Upper lobe of right lung (tissue), 1 donor: ENCODE data around the gene AFDN. TPM values are rescaled to one million over a fixed set of nuclear protein-coding genes. Genes with fewer than 3 reads are reported as not detected.

ENCODE experiments used
- ATAC-seq: fragments of 200-7000 bp; cut with Tn5 transposase; one replicate; pipeline ENCODE4 v1.9.1; 2020; ENCODE audit warnings: mild to moderate bottlenecking, moderate library complexity
- DNase-seq: peaks from one replicate; pipeline ENCODE4 v3.0.0-alpha.2; 2020
- H3K27ac ChIP-seq: fragments of 200-600 bp; one replicate; pipeline ENCODE4 v1.8.0; 2022
- H3K27me3 ChIP-seq: fragments of 200-600 bp; one replicate; pipeline ENCODE4 v1.8.0; 2022; ENCODE audit warnings: mild to moderate bottlenecking
- H3K36me3 ChIP-seq: fragments of 200-600 bp; one replicate; pipeline ENCODE4 v1.8.0; 2022
- H3K4me1 ChIP-seq: fragments of 200-600 bp; one replicate; pipeline ENCODE4 v1.8.0; 2022
- H3K4me3 ChIP-seq: fragments of 200-600 bp; one replicate; pipeline ENCODE4 v1.8.0; 2022; ENCODE audit warnings: mild to moderate bottlenecking
- H3K9me3 ChIP-seq: fragments of 200-600 bp; one replicate; pipeline ENCODE4 v1.8.0; 2022
- CTCF ChIP-seq: fragments of 200-600 bp; IDR thresholded peaks from one replicate; pipeline ENCODE4 v1.8.0; 2022; ENCODE audit warnings: antibody characterized with exemption
- intact Hi-C: fragments of 100-400 bp; cut with DNase I; formaldehyde crosslinking; loops from one replicate; pipeline ENCODE4 v1.11.0; 2022
- long read RNA-seq: library from polyadenylated mRNA; unstranded; transcript quantifications from one replicate; pipeline ENCODE4 v2.0.0, GENCODE V29; 2021
- total RNA-seq: library from RNA; stranded (reverse); fragmentation: NEBNext Ultra II Directional; extraction: Animal tissue kit (Norgen Biotek cat#: 25700); gene quantifications from one replicate; pipeline ENCODE4 v1.2.1, GENCODE V29; 2021
- donor health status: DM: no; HTN: yes; CAD: no; lungs with severe emphysema.

AFDN gene
- 179 TPM for total RNA-seq
- long read RNA-seq, transcript AFDN-220 (2 exons, 1,257 nt): major isoform, 5 of 83 reads
- long read RNA-seq, partial matches to known transcripts: 50 of 83 reads
- long read RNA-seq, other reads (novel, unspliced or antisense): 21 of 83 reads

- Histone ChIP-seq H3K36me3 (no peaks in the 10 kb centered on the region), H3K27me3 (no peaks in the 10 kb centered on the region), H3K9me3 (no peaks in the 10 kb centered on the region), H3K27ac (peak within 1 kb of the TSS; percentile 83), H3K4me3 (peak within 1 kb of the TSS; percentile 69), H3K4me1 (peaks cover 24% of the 10 kb centered on the region)
- no peak for TF ChIP-seq CTCF
- intact Hi-C loops: no loop called here
- ATAC-seq: peak; percentile 24
- DNase-seq: peak; percentile 74
Observed at GRCh38 chr6:167826896-167827582, at the start of gene AFDN. Gene AFDN, plus strand, starts transcription at chr6:167826911. Its CDS starts 222 bp downstream, at chr6:167827133.

GRCh38 chr6:167778497-167779128 is 48.1 kb upstream of the AFDN start:
- H3K27me3 ChIP-seq: no peaks in the 10 kb centered on the region
- DNase-seq: peak; percentile 84
- TF ChIP-seq CTCF: no peak
- no peak overlapping the region for H3K27ac ChIP-seq
- intact Hi-C loops: no loop called here
- H3K9me3 ChIP-seq: no peaks in the 10 kb centered on the region
- peak; percentile 95 for ATAC-seq
- no peak overlapping the region for H3K4me3 ChIP-seq
- no peaks in the 10 kb centered on the region for H3K36me3 ChIP-seq
- H3K4me1 ChIP-seq: peaks cover 7% of the 10 kb centered on the region

DNA sequence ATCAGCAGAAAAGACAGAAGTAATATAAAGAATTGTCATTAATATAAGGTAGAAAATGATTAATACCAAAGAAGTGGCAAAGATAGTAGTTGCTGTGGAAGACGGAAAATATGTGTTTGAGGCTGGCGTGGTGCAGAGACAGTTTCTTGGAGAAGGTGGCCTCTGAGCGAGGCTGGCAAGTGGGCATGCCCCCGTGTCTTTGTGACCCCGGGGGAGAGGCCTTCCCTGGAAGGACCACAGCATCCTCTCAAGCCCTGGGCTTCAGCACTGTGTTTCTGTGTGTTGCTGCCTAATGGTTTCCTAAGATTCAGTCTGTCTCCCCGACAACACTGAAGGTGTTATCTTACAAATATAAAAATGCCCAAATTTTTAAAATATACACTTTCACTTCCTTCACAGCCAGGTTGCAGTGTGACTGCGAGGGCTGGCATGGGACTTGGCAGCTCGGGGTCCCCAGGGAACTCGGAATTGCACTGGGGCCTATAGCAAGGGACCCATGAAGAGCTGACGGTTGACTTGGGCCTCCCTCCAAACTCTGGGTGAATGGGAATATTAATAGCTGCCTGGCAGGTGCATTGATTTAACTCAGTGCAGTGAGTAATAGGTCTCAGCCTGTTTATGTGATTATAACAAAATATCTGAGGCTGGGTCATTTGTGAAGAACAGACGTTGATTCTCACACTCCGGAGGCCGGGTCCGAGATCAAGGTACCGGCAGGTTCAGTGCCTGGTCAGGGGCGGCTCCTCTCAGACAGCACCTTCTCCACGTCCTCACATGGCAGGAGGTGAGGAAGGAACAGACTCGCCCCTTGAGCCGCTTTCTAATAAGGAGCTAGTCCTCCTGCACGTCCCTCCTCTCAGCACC is 47.4 kb upstream of the AFDN start:
- peaks cover 7% of the 10 kb centered on the region for H3K4me1 ChIP-seq
- intact Hi-C loops: no loop called here
- ATAC-seq (no peak), DNase-seq (no peak)
- no peaks in the 10 kb centered on the region for H3K9me3 ChIP-seq
- H3K27me3 ChIP-seq: no peaks in the 10 kb centered on the region
- H3K27ac ChIP-seq: no peak overlapping the region
- TF ChIP-seq CTCF: no peak
- no peak overlapping the region for H3K4me3 ChIP-seq
- H3K36me3 ChIP-seq: no peaks in the 10 kb centered on the region

GRCh38 chr6:167779993-167780655 is 46.6 kb upstream of the AFDN start:
- no peaks in the 10 kb centered on the region for H3K36me3 ChIP-seq
- H3K9me3 ChIP-seq: no peaks in the 10 kb centered on the region
- TF ChIP-seq CTCF: no peak
- ATAC-seq: no peak
- H3K27me3 ChIP-seq: no peaks in the 10 kb centered on the region
- no peak overlapping the region for H3K27ac ChIP-seq
- H3K4me3 ChIP-seq: no peak overlapping the region
- intact Hi-C loops: no loop called here
- no peak for DNase-seq
- H3K4me1 ChIP-seq: peaks cover 7% of the 10 kb centered on the region

DNA sequence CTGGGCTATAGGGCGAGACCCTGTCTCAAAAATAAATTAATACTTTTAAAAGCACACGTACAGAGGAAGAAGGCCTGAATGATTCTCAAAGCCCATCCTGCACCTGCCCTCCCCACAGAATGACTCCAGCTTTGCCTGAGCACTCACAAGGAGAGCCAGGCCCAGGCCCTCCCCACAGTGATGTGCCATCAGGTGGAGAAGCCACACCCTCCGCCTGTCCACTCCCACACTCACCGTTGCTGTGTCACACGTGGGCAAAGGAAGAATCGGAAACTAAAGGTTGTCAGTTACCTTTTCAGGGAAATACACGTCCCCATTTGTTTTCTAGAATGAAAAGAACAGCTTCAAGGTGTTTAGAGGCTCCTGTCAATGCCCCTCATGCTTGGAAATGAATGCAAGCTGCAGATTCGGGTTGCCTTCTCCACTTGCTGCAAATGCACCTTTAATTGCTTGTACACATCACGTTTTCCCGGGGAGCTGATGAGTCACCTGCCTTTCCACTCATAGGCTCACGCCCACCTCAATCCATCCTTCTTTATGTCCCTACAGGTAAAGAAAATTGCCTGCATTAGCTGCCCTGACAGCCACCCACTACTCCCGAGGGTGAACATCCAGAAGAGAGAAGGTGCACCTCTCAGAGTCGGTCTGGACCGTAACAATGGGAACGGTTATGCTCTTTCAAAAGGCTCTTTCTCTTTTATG is 45.5 kb upstream of the AFDN start:
- no peaks in the 10 kb centered on the region for H3K36me3 ChIP-seq
- DNase-seq (no peak), ATAC-seq (no peak)
- H3K27ac ChIP-seq: no peak overlapping the region
- no peak overlapping the region for H3K4me3 ChIP-seq
- no peaks in the 10 kb centered on the region for H3K9me3 ChIP-seq
- no peak for TF ChIP-seq CTCF
- intact Hi-C loops: no loop called here
- no peaks in the 10 kb centered on the region for H3K27me3 ChIP-seq
- H3K4me1 ChIP-seq: peaks cover 7% of the 10 kb centered on the region
